Neural cell (in vitro differentiated cells): Measurements from ENCODE around the gene MGAT4B. TPM values are rescaled to one million over a fixed set of nuclear protein-coding genes. Genes with fewer than 3 reads are reported as not detected.

Source experiments
- H2AFZ ChIP-seq: fragments of 200-600, 300-800 bp; sonication (generic), shearing (Covaris generic); 2 replicates; pipeline ENCODE4 v1.6.0; 2014; ENCODE audit warnings: low read depth, mild to moderate bottlenecking, antibody characterized with exemption, low read length, moderate library complexity
- H3F3A ChIP-seq: fragments of 200-600 bp; shearing (Covaris generic); 2 replicates; pipeline ENCODE4 v1.6.1; 2016; ENCODE audit warnings: mild to moderate bottlenecking, moderate library complexity, mixed read lengths, antibody characterized with exemption, low read length; ENCODE audit not compliant: insufficient read depth, poor library complexity, severe bottlenecking
- H3K27ac ChIP-seq: fragments of 200-600, 300-800 bp; sonication (generic), shearing (Covaris generic); 2 replicates; pipeline ENCODE4 v1.5.1; 2014; ENCODE audit warnings: mild to moderate bottlenecking, low read length, moderate library complexity
- H3K27me3 ChIP-seq: fragments of 300-800, 200-600 bp; sonication (generic), shearing (Covaris generic); 2 replicates; pipeline ENCODE4 v1.6.0; 2014; ENCODE audit warnings: mild to moderate bottlenecking, low read depth, low read length, moderate library complexity; ENCODE audit not compliant: insufficient read depth
- H3K36me3 ChIP-seq: fragments of 300-800, 200-600 bp; sonication (generic), shearing (Covaris generic); 2 replicates; pipeline ENCODE4 v1.5.1; 2014; ENCODE audit warnings: mild to moderate bottlenecking, antibody characterized with exemption, low read length, moderate library complexity; ENCODE audit not compliant: insufficient read depth
- H3K4me2 ChIP-seq: fragments of 300-800, 200-600 bp; sonication (generic), shearing (Covaris generic); 2 replicates; pipeline ENCODE4 v1.6.0; 2014; ENCODE audit warnings: mild to moderate bottlenecking, low read length
- H3K4me3 ChIP-seq: fragments of 300-800, 200-600 bp; sonication (generic), shearing (Covaris generic); 2 replicates; pipeline ENCODE4 v1.5.1; 2014; ENCODE audit warnings: mild to moderate bottlenecking, low read length, moderate library complexity
- H3K79me2 ChIP-seq: fragments of 200-600 bp; shearing (Covaris generic); replicated peaks from 2 replicates; pipeline ENCODE4 v1.6.0; 2014; ENCODE audit warnings: mild to moderate bottlenecking, low read length, moderate library complexity; ENCODE audit not compliant: insufficient read depth
- H3K9ac ChIP-seq: fragments of 300-800, 200-600 bp; sonication (generic), shearing (Covaris generic); 2 replicates; pipeline ENCODE4 v1.6.1; 2016; ENCODE audit warnings: mild to moderate bottlenecking, low read length, mixed read lengths
- H3K9me2 ChIP-seq: fragments of 200-600 bp; shearing (Covaris generic); 2 replicates; pipeline ENCODE4 v1.6.1; 2016; ENCODE audit warnings: mild to moderate bottlenecking, low read length, mixed read lengths; ENCODE audit not compliant: insufficient read depth
- H3K9me3 ChIP-seq: fragments of 200-600, 300-800 bp; sonication (generic), shearing (Covaris generic); 2 replicates; pipeline ENCODE4 v1.6.1; 2016; ENCODE audit warnings: mild to moderate bottlenecking, mixed run types, low read length, moderate library complexity, mixed read lengths
- H4K20me1 ChIP-seq: fragments of 200-600 bp; shearing (Covaris generic); 2 replicates; pipeline ENCODE4 v1.6.1; 2016; ENCODE audit warnings: mild to moderate bottlenecking, mixed run types; ENCODE audit not compliant: insufficient read depth
- EP300 ChIP-seq: fragments of 450-650 bp; conservative IDR thresholded peaks from 2 replicates; pipeline ENCODE4 v1.6.1; 2014; ENCODE audit warnings: antibody characterized with exemption, mild to moderate bottlenecking, moderate library complexity; ENCODE audit not compliant: poor library complexity, severe bottlenecking
- EZH2 ChIP-seq: fragments of 200-600, 300-800 bp; shearing (Covaris generic), sonication (generic); IDR thresholded peaks from 2 replicates; pipeline ENCODE4 v1.6.1; 2014; ENCODE audit warnings: antibody characterized with exemption, low read length, borderline replicate concordance, mild to moderate bottlenecking; ENCODE audit not compliant: insufficient read depth, poor library complexity, severe bottlenecking
- MXI1 ChIP-seq: fragments of 450-650 bp; conservative IDR thresholded peaks from 2 replicates; pipeline ENCODE4 v1.6.1; 2014; ENCODE audit warnings: antibody characterized with exemption, mild to moderate bottlenecking; ENCODE audit not compliant: poor library complexity, severe bottlenecking
- POLR2AphosphoS5 ChIP-seq: IDR thresholded peaks from 2 replicates; pipeline ENCODE4 v1.6.1; 2012
- RAD21 ChIP-seq: fragments of 450-650 bp; conservative IDR thresholded peaks from 2 replicates; pipeline ENCODE4 v1.6.1; 2014; ENCODE audit warnings: antibody characterized with exemption, mild to moderate bottlenecking, moderate library complexity
- REST ChIP-seq: IDR thresholded peaks from 2 replicates; pipeline ENCODE4 v1.6.1; 2012; ENCODE audit warnings: borderline replicate concordance
- SMC3 ChIP-seq: fragments of 450-650 bp; conservative IDR thresholded peaks from 2 replicates; pipeline ENCODE4 v1.6.1; 2014; ENCODE audit warnings: antibody characterized with exemption, mild to moderate bottlenecking, moderate library complexity; ENCODE audit not compliant: poor library complexity
- TAF1 ChIP-seq: IDR thresholded peaks from 2 replicates; pipeline ENCODE4 v1.6.1; 2012; ENCODE audit warnings: low read depth
- polyA plus RNA-seq: library from polyadenylated mRNA; depleted of rRNA; stranded (reverse); fragments of >200 nt; gene quantifications from 2 replicates; pipeline ENCODE4 v1.2.3, GENCODE V29; 2014
- TF ChIP-seq, protein P1 (sequence below): fragments of 450-650 bp; IDR thresholded peaks from 2 replicates; pipeline ENCODE4 v1.5.1; 2014; ENCODE audit warnings: antibody characterized with exemption, mild to moderate bottlenecking, moderate library complexity; ENCODE audit not compliant: poor library complexity, severe bottlenecking

Gene MGAT4B
- polyA plus RNA-seq, 1 donor from 2014 or later: 70.6 TPM

- Histone ChIP-seq H2AFZ (no peak overlapping the region), H4K20me1 (no peaks in the 10 kb centered on the region), H3K4me2 (no peak overlapping the region), H3K9me3 (no peaks in the 10 kb centered on the region), H3K4me3 (no peak overlapping the region), H3K36me3 (no peaks in the 10 kb centered on the region), H3K27me3 (no peaks in the 10 kb centered on the region), H3K79me2 (no peaks in the 10 kb centered on the region), H3K27ac (no peak overlapping the region), H3F3A (no peaks in the 10 kb centered on the region), H3K9ac (no peak overlapping the region), H3K9me2 (no peaks in the 10 kb centered on the region)
- no peak for TF ChIP-seq EZH2
- no peak for TF ChIP-seq RAD21
- TF ChIP-seq MXI1: no peak
- no peak for TF ChIP-seq SMC3
- no peak for TF ChIP-seq POLR2AphosphoS5
- TF ChIP-seq TAF1: no peak
- no peak for TF ChIP-seq REST
- TF ChIP-seq, protein P1, sequence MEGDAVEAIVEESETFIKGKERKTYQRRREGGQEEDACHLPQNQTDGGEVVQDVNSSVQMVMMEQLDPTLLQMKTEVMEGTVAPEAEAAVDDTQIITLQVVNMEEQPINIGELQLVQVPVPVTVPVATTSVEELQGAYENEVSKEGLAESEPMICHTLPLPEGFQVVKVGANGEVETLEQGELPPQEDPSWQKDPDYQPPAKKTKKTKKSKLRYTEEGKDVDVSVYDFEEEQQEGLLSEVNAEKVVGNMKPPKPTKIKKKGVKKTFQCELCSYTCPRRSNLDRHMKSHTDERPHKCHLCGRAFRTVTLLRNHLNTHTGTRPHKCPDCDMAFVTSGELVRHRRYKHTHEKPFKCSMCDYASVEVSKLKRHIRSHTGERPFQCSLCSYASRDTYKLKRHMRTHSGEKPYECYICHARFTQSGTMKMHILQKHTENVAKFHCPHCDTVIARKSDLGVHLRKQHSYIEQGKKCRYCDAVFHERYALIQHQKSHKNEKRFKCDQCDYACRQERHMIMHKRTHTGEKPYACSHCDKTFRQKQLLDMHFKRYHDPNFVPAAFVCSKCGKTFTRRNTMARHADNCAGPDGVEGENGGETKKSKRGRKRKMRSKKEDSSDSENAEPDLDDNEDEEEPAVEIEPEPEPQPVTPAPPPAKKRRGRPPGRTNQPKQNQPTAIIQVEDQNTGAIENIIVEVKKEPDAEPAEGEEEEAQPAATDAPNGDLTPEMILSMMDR: no peak
- no peak for TF ChIP-seq EP300
These were observed 26.3 kb downstream of the MGAT4B start for GRCh38 chr5:179780362-179780761.

GRCh38 chr5:179779826-179780225, 26.8 kb downstream of the MGAT4B start:
- Histone ChIP-seq H3F3A (no peaks in the 10 kb centered on the region), H3K4me3 (no peak overlapping the region), H3K9ac (no peak overlapping the region), H3K4me2 (no peak overlapping the region), H3K36me3 (no peaks in the 10 kb centered on the region), H4K20me1 (no peaks in the 10 kb centered on the region), H3K27ac (no peak overlapping the region), H2AFZ (no peak overlapping the region), H3K27me3 (no peaks in the 10 kb centered on the region), H3K9me2 (no peaks in the 10 kb centered on the region), H3K9me3 (no peaks in the 10 kb centered on the region), H3K79me2 (no peaks in the 10 kb centered on the region)
- TF ChIP-seq POLR2AphosphoS5: no peak
- TF ChIP-seq, protein P1: no peak
- TF ChIP-seq TAF1: no peak
- TF ChIP-seq SMC3: no peak
- TF ChIP-seq EZH2: no peak
- no peak for TF ChIP-seq MXI1
- no peak for TF ChIP-seq EP300
- TF ChIP-seq RAD21: no peak
- no peak for TF ChIP-seq REST
